EH (cell line): ENCODE results near the gene EIF3J.
"Not testable (repeated sequence)": the region's sequence is repeated elsewhere in the genome, so short reads cannot be mapped to it uniquely, and the experiment has no call there.

Source experiments
- DNase-seq: peaks from one replicate; pipeline ENCODE4 v3.0.0-alpha.2; 2015; ENCODE audit warnings: low read depth

Gene EIF3J

GRCh38 chr15:44541282-44541958 is 4.5 kb downstream of the EIF3J start:
- DNase-seq = peak; percentile 91

DNA sequence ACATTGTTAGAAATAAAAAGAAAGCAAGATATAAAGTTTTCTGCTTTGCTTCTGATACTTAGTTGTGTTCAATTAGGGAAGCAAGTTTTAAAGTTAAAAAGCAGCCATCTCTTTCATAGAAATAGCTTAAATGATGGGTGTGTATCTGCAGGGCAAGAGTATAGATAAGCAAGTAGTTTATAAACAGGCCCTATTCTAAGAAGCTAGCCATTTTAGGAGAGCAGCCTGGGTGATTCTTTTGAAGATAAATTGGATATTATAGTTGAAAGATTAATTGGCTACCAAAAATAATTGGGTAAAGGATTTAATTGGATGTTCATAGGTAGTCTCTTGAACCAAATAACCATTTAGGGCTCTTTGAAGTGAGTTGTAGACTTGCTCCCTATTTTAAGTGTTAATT is 5.6 kb downstream of the EIF3J start:
- no peak for DNase-seq

GRCh38 chr15:44544745-44545144 is 7.8 kb downstream of the EIF3J start:
- not testable (repeated sequence) for DNase-seq

GRCh38 chr15:44545913-44546802 is 9.2 kb downstream of the EIF3J start:
- peak; percentile 63 for DNase-seq

DNA sequence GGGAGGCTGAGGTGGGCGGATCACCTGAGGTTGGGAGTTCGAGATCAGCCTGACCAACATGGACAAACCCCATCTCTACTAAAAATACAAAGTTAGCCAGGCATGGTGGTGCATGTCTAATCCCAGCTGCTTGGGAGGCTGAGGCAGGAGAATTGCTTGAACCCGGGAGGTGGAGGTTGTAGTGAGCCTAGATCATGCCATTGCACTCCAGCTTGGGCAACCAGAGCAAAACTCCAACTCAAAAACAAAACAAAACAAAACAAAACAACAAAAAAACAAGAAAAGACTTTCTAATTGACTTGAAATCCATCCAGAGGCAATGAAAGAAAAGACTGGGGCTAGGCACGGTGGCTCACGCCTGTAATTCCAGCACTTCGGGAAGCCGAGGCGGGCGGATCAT is 12.2 kb downstream of the EIF3J start:
- not testable (repeated sequence) for DNase-seq

GRCh38 chr15:44550256-44550655 is 13.3 kb downstream of the EIF3J start:
- peak; percentile 39 for DNase-seq

- DNase-seq = no peak
Observed at GRCh38 chr15:44550734-44551133, 13.8 kb downstream of the EIF3J start.

DNA sequence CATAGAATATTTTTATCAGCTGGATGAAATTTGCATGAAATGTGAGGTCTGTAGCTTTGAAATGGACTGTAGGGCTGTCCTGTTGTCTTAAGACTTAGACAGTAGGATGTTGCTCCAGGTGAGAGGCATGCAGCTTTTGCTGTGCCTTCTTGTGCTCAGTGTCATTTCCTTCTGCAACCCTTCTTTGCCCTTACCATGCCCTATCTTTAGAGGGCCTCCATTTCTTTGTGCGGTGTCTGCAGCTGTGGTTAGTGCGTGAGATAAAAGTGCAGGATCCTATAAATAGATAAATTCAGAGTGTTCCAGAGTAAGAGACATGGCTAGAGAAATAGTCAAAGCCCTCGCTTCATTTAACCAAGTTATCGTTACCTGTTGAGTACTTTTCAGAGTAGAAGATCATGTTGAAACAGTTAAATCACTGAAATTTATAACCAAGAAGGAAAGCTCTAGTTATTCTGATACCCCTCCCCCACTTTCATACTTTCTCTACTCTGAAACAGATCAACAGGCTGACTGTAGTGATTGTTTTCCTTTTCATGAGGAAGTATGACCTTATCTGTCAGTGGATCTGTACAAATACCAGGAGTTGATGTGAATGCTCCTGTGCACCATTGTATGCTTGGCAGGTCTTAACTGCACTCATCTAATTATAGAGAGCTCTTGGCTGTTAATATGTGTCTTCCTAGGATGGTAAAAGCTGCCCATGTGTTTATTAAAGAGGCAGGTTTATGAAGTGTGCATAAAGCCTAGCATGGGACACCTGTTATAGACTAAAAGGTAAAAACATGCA is 18.2 kb downstream of the EIF3J start:
- DNase-seq = peak; percentile 26

- not testable (repeated sequence) for DNase-seq
Observed at GRCh38 chr15:44560926-44561325, 24.0 kb downstream of the EIF3J start.

GRCh38 chr15:44565387-44566154 is 28.6 kb downstream of the EIF3J start:
- DNase-seq = no peak

- no peak for DNase-seq
Observed at GRCh38 chr15:44566155-44566540, 29.2 kb downstream of the EIF3J start.

- DNase-seq = no peak
Observed at GRCh38 chr15:44568338-44568737, 31.4 kb downstream of the EIF3J start.

DNA sequence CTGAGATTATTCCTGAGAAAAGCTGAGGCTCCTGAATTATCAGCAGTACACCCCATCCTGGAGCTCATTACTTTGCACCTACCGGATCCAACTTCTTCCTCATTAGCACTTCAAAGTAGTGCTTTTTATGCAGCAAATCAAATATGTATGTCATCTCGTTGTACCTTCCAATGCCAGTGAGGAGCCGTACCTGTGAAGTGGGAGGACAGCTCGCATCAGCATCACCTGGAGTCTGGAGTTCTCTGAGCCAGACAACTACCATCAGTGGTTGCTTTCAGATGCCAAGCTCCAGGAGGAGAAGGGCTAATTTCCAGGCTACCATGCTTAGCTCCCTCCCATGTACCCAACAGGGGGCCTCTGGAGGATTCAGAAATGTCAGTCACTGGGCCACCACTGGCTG is 32.4 kb downstream of the EIF3J start:
- DNase-seq = no peak

GRCh38 chr15:44570361-44570760 is 33.4 kb downstream of the EIF3J start:
- no peak for DNase-seq

DNA sequence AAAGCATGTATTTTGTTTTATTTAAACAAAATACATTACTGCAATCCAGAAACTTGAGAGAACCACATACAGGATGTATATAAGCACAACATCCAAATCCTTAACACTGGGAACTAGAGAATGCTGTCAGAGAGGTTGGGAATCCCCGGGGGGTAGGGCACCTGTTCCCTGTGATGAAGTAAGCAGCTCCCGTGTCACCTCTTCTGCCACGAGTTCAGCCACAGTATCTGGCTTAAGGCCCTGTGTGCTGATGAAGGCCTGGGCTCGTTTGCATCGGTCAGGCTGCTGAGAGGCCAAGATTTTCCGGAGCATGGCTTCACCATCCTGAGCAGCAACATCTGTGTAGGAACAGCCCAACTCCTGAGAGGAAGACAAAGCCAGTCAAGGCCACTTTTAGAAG is 36.4 kb downstream of the EIF3J start:
- no peak for DNase-seq

GRCh38 chr15:44574734-44575133 is 37.8 kb downstream of the EIF3J start:
- DNase-seq = no peak

GRCh38 chr15:44580105-44580504 is 43.2 kb downstream of the EIF3J start:
- DNase-seq = no peak

- peak; percentile 49 for DNase-seq
Observed at GRCh38 chr15:44584162-44584749, 47.3 kb downstream of the EIF3J start.

DNA sequence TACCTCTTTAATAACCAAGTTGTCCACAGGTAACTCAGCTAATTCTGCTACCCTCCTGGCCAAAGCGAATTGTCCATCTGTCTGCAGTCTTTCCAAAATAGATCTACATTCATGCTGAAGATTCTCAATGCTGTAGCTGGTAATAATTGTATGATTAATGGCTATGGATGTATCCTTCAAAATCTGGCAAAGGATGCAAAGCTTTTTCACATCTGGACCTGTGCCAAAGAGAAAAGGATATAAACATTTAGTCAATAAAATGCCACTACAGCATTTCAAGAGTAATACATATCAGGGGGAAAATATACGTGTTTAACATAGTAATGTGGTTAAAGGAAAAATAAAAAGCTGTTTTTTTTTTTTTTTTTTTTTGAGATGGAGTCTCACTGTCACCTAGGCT is 48.7 kb downstream of the EIF3J start:
- DNase-seq = no peak

DNA sequence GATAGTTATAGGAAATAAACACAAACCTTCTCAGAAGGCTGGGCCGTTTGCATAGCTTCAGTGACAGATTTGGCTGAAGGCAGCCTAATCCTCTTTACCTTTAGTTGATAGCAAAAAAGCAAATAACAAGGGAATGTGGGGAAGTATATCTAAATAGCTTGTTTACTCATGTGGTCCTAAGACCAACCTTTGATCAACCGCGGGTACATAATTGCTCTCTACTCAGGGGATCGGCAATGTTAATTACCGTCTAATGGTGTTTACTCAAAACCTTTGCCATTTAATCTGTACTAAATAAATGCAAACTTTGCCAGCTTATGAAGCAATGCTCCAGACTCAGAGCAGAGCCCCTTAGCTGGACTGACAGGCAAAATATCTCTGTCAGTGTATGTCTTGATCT is 51.6 kb downstream of the EIF3J start:
- no peak for DNase-seq

- no peak for DNase-seq
Observed at GRCh38 chr15:44591326-44591725, 54.4 kb downstream of the EIF3J start.
